Calu3 (cell line): Measurements from ENCODE around the gene VGLL1. TPM values are rescaled to one million over a fixed set of nuclear protein-coding genes. Genes with fewer than 3 reads are reported as not detected.

Source experiments
- BruUV-seq: library from RNA; stranded (reverse); fragments of 400-500 nt; replicated peaks from 2 replicates; lab custom pipeline; 2021; lab: Mats Ljungman, UMichigan
- CTCF ChIA-PET: fragments of 300-600 bp; sonication (Branson Sonifier 250); formaldehyde crosslinking; loops from one replicate; lab custom pipeline; 2022; ENCODE audit warnings: antibody characterized with exemption; lab: Charles Lee
- DNase-seq: peaks from one replicate; pipeline ENCODE4 v3.0.0; 2022
- H3K27ac Mint-ChIP-seq: one replicate; pipeline ENCODE4 v1.8.0; 2022; ENCODE audit warnings: mixed read lengths; ENCODE audit not compliant: unreplicated experiment
- H3K27me3 Mint-ChIP-seq: one replicate; pipeline ENCODE4 v1.8.0; 2022; ENCODE audit warnings: mixed read lengths; ENCODE audit not compliant: unreplicated experiment
- H3K36me3 Mint-ChIP-seq: one replicate; pipeline ENCODE4 v1.8.0; 2022; ENCODE audit warnings: mild to moderate bottlenecking, moderate library complexity, mixed read lengths; ENCODE audit not compliant: insufficient read depth, unreplicated experiment
- H3K4me1 Mint-ChIP-seq: one replicate; pipeline ENCODE4 v1.8.0; 2022; ENCODE audit warnings: mild to moderate bottlenecking, low read depth, mixed read lengths; ENCODE audit not compliant: unreplicated experiment
- H3K4me3 Mint-ChIP-seq: one replicate; pipeline ENCODE4 v1.8.0; 2022; ENCODE audit warnings: mild to moderate bottlenecking, low read depth, moderate library complexity, mixed read lengths; ENCODE audit not compliant: unreplicated experiment
- H3K9me3 Mint-ChIP-seq: one replicate; pipeline ENCODE4 v1.8.0; 2022; ENCODE audit warnings: low read depth, mixed read lengths; ENCODE audit not compliant: unreplicated experiment
- intact Hi-C: fragments of 100-400 bp; cut with micrococcal nuclease; formaldehyde crosslinking; loops from one replicate; pipeline ENCODE4 v1.10.0; 2022; ENCODE audit not compliant: unreplicated experiment
- total RNA-seq: library from RNA; stranded (reverse); gene quantifications from 2 replicates; pipeline ENCODE4 v1.2.3, GENCODE V29; 2022
- TF ChIP-seq, protein P1 (sequence below): fragments of 200-600 bp; IDR thresholded peaks from one replicate; pipeline ENCODE4 v1.8.0; 2022; ENCODE audit warnings: antibody characterized with exemption; ENCODE audit not compliant: unreplicated experiment

Gene VGLL1
- total RNA-seq, 1 experiment from 2014 or later, result 92.2 TPM

DNA sequence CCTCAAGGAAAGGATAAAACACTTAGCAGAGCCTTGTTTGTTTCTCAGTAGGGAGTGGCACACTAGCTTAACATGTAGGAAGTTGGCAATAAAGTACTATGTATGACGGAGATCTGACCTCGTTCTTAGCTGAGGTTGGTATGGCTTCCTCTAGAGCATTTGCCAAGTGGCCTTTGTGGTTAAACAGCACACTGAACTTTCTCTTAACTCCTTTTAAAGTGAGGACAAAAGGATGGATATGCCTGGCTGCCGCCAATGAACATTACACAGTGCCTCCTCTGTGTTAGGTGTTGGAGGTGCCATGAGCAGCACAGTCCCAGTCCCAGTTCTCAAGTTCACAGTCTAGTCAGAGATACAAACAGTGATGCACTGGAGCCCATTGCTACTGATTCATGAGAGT, 54.4 kb downstream of the VGLL1 start:
- no TSS peak for BruUV-seq
- no peak overlapping the region for H3K27ac Mint-ChIP-seq
- no peaks in the 10 kb centered on the region for H3K9me3 Mint-ChIP-seq
- DNase-seq, result no peak
- H3K4me1 Mint-ChIP-seq, result no peaks in the 10 kb centered on the region
- H3K27me3 Mint-ChIP-seq, result peaks cover 8% of the 10 kb centered on the region
- no peaks in the 10 kb centered on the region for H3K36me3 Mint-ChIP-seq
- CTCF ChIA-PET, result no interaction called here
- no peak overlapping the region for H3K4me3 Mint-ChIP-seq
- TF ChIP-seq, protein P1, sequence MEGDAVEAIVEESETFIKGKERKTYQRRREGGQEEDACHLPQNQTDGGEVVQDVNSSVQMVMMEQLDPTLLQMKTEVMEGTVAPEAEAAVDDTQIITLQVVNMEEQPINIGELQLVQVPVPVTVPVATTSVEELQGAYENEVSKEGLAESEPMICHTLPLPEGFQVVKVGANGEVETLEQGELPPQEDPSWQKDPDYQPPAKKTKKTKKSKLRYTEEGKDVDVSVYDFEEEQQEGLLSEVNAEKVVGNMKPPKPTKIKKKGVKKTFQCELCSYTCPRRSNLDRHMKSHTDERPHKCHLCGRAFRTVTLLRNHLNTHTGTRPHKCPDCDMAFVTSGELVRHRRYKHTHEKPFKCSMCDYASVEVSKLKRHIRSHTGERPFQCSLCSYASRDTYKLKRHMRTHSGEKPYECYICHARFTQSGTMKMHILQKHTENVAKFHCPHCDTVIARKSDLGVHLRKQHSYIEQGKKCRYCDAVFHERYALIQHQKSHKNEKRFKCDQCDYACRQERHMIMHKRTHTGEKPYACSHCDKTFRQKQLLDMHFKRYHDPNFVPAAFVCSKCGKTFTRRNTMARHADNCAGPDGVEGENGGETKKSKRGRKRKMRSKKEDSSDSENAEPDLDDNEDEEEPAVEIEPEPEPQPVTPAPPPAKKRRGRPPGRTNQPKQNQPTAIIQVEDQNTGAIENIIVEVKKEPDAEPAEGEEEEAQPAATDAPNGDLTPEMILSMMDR, result no peak
- intact Hi-C loops, result no loop called here

DNA sequence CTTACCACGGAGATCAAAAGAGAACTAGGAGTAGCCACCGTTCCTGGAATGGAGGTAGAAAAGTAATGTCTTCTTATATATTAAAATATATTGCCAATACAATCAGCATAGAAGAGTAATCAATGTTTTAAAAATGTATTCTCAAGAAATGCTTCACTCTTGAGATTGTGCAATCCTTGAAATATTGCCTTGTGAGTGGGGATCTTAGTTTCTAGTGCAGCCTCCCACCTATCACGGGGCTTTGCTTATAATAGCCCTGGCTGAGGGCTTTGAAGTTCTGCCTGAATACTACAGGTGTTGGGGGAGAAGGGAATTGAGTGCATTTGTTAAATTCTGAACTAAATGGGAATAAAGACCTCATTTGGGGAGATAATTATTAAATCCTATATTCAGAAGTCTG, 55.5 kb downstream of the VGLL1 start:
- H3K27ac Mint-ChIP-seq, result no peak overlapping the region

DNA sequence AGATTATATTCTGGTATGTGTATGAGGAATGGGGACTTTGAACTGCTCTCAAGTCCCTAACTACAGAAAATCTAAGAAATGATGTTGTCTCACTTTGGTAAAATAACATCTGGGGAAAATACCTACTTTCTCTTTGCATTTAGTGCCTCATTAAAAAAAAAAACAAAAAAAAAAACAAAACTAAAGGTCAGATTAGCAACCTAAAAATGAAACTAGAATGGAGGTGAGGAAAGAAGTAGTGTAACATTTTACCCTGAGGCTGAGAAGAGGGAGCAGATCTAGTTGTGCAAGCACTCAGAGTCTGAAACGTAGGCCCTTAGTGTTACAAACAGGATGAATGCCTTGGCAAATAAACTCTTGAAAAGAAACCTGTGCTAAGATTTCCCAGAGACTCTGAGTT, 56.0 kb downstream of the VGLL1 start:
- H3K36me3 Mint-ChIP-seq, result no peaks in the 10 kb centered on the region
- BruUV-seq, result no TSS peak
- intact Hi-C loops, result no loop called here
- no peaks in the 10 kb centered on the region for H3K9me3 Mint-ChIP-seq
- no peaks in the 10 kb centered on the region for H3K4me1 Mint-ChIP-seq
- DNase-seq, result no peak
- no peak overlapping the region for H3K4me3 Mint-ChIP-seq
- TF ChIP-seq, protein P1, result no peak
- H3K27me3 Mint-ChIP-seq, result no peaks in the 10 kb centered on the region
- CTCF ChIA-PET, result no interaction called here
- no peak overlapping the region for H3K27ac Mint-ChIP-seq

More for the DNA sequence above, 55.5 kb downstream of the VGLL1 start:
- DNase-seq, result no peak
- no peaks in the 10 kb centered on the region for H3K9me3 Mint-ChIP-seq
- H3K4me1 Mint-ChIP-seq, result no peaks in the 10 kb centered on the region
- CTCF ChIA-PET, result no interaction called here
- BruUV-seq, result no TSS peak
- no peaks in the 10 kb centered on the region for H3K27me3 Mint-ChIP-seq
- no peaks in the 10 kb centered on the region for H3K36me3 Mint-ChIP-seq
- intact Hi-C loops, result no loop called here
- TF ChIP-seq, protein P1, result no peak
- no peak overlapping the region for H3K4me3 Mint-ChIP-seq

- BruUV-seq, result no TSS peak
Observed at GRCh38 chrX:136589966-136590365, 58.0 kb downstream of the VGLL1 start.

More at GRCh38 chrX:136589966-136590365, 58.0 kb downstream of the VGLL1 start:
- intact Hi-C loops, result no loop called here
- TF ChIP-seq, protein P1, result no peak
- DNase-seq, result no peak
- Mint-ChIP-seq H3K27ac (no peak overlapping the region), H3K4me1 (no peaks in the 10 kb centered on the region), H3K36me3 (no peaks in the 10 kb centered on the region), H3K4me3 (no peak overlapping the region), H3K27me3 (no peaks in the 10 kb centered on the region), H3K9me3 (no peaks in the 10 kb centered on the region)
- CTCF ChIA-PET, result no interaction called here
